ENCODE data around the gene CMTM6. TPM values are rescaled to one million over a fixed set of nuclear protein-coding genes. Genes with fewer than 3 reads are reported as not detected.

The CMTM6 gene
- total and polyA plus RNA-seq, 10 of the 15 experiments (the other 5 are each of a cell fraction or from before 2014, with no cell fraction given) = 27.1 to 97.3 (median 61.4) TPM

DNA sequence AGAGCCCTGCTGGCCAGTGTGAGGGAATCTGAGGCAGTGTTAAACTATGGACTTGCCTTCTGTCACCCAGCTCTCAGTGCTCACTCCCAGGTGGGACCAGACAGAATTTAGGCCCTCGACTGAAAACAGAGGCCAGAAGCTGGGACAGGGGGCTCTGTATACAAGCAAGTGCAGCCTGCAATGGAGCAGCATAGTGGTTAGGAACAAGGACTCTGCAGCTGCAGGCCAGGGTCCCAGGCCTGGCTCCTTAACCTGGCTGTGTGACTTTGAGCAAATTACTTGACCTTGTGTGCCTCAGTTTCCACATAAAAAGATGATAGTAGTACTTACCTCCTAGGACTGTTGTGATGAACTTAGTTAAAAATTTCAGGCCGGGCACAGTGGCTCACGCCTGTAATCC lies 71.2 kb downstream of the CMTM6 start (continued):
- TF ChIP-seq, protein P1, sequence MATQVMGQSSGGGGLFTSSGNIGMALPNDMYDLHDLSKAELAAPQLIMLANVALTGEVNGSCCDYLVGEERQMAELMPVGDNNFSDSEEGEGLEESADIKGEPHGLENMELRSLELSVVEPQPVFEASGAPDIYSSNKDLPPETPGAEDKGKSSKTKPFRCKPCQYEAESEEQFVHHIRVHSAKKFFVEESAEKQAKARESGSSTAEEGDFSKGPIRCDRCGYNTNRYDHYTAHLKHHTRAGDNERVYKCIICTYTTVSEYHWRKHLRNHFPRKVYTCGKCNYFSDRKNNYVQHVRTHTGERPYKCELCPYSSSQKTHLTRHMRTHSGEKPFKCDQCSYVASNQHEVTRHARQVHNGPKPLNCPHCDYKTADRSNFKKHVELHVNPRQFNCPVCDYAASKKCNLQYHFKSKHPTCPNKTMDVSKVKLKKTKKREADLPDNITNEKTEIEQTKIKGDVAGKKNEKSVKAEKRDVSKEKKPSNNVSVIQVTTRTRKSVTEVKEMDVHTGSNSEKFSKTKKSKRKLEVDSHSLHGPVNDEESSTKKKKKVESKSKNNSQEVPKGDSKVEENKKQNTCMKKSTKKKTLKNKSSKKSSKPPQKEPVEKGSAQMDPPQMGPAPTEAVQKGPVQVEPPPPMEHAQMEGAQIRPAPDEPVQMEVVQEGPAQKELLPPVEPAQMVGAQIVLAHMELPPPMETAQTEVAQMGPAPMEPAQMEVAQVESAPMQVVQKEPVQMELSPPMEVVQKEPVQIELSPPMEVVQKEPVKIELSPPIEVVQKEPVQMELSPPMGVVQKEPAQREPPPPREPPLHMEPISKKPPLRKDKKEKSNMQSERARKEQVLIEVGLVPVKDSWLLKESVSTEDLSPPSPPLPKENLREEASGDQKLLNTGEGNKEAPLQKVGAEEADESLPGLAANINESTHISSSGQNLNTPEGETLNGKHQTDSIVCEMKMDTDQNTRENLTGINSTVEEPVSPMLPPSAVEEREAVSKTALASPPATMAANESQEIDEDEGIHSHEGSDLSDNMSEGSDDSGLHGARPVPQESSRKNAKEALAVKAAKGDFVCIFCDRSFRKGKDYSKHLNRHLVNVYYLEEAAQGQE (IDR thresholded peaks at IDR 0.05; ENCODE audit: low read depth, low read length) = no peak
- TF ChIP-seq GABPA (IDR thresholded peaks at IDR 0.05; ENCODE audit: low read depth) (no peak), BHLHE40 (IDR thresholded peaks at IDR 0.05; ENCODE audit: borderline replicate concordance in 1 of 2, low read depth in 2 of 2, low read length in 1 of 2) (no peak), POLR2A (IDR thresholded peaks at IDR 0.05; ENCODE audit: low read depth, low read length) (no peak), CEBPB (IDR thresholded peaks at IDR 0.05; ENCODE audit: borderline replicate concordance in 1 of 2, low read depth in 2 of 2, low read length in 2 of 2) (no peak), EGR1 (IDR thresholded peaks at IDR 0.05; ENCODE audit: borderline replicate concordance in 1 of 2, low read depth in 2 of 2, low read length in 2 of 2) (no peak), EED (IDR thresholded peaks at IDR 0.05; ENCODE audit: low read depth) (no peak), FOXK2 (IDR thresholded peaks at IDR 0.05) (no peak), EP300 (IDR thresholded peaks at IDR 0.05; ENCODE audit: borderline replicate concordance in 1 of 2, control insufficient read depth in 1 of 2, low read depth in 2 of 2, low read length in 2 of 2) (no peak), BRCA1 (IDR thresholded peaks at IDR 0.05; ENCODE audit: low read depth, low read length) (no peak), HCFC1 (IDR thresholded peaks at IDR 0.05; ENCODE audit: low read length) (no peak), RBBP5 (conservative IDR thresholded peaks at IDR 0.05) (no peak)
- TF ChIP-seq, protein P2, sequence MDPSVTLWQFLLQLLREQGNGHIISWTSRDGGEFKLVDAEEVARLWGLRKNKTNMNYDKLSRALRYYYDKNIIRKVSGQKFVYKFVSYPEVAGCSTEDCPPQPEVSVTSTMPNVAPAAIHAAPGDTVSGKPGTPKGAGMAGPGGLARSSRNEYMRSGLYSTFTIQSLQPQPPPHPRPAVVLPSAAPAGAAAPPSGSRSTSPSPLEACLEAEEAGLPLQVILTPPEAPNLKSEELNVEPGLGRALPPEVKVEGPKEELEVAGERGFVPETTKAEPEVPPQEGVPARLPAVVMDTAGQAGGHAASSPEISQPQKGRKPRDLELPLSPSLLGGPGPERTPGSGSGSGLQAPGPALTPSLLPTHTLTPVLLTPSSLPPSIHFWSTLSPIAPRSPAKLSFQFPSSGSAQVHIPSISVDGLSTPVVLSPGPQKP (IDR thresholded peaks at IDR 0.05; ENCODE audit: low read depth, low read length) = no peak
- TF ChIP-seq, protein P3, sequence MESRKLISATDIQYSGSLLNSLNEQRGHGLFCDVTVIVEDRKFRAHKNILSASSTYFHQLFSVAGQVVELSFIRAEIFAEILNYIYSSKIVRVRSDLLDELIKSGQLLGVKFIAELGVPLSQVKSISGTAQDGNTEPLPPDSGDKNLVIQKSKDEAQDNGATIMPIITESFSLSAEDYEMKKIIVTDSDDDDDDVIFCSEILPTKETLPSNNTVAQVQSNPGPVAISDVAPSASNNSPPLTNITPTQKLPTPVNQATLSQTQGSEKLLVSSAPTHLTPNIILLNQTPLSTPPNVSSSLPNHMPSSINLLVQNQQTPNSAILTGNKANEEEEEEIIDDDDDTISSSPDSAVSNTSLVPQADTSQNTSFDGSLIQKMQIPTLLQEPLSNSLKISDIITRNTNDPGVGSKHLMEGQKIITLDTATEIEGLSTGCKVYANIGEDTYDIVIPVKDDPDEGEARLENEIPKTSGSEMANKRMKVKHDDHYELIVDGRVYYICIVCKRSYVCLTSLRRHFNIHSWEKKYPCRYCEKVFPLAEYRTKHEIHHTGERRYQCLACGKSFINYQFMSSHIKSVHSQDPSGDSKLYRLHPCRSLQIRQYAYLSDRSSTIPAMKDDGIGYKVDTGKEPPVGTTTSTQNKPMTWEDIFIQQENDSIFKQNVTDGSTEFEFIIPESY (IDR thresholded peaks at IDR 0.05) = no peak

Small RNA genes within 50 kb of the gene (microRNA-seq; reads per million reads assigned to microRNA genes)
- gene MIR548AY = not detected

Small RNA genes within 50 kb of the gene (small RNA-seq; reads per million reads assigned to genes)
- 0.27 reads per million for gene MIR548AY

Other genes with a start within 250 kb of the CMTM6 start
- gene CMTM7, start 111.0 kb downstream of the CMTM6 start, total RNA-seq (2014; rRNA removed) = 7.2 and 9.9 TPM in 2 replicates
- 8.6 and 9.7 TPM in 2 replicates for gene CMTM7, start 111.0 kb downstream of the CMTM6 start, total RNA-seq (2014; rRNA removed; fragmentation: Illumina TruSeq; extraction: Trizol)
- gene CMTM7, start 111.0 kb downstream of the CMTM6 start, total RNA-seq (2021) = 12.5 and 13.7 TPM in 2 replicates
- 23.2 and 30.5 TPM in 2 replicates for gene CMTM7, start 111.0 kb downstream of the CMTM6 start, polyA plus RNA-seq (2011; rRNA removed)
- 16.7 and 21.0 TPM in 2 replicates for gene CMTM7, start 111.0 kb downstream of the CMTM6 start, polyA plus RNA-seq (2014; fragmentation: Illumina TruSeq; extraction: Trizol)
- 10 to 100 TPM in 1 of 2 experiments, 1 to 10 TPM in 1; 3.7 to 12.0 TPM for gene CMTM7, start 111.0 kb downstream of the CMTM6 start, polyA plus RNA-seq (2014; fragmentation: Nextera tagmentation; extraction: Ambion mirVana)
- gene CMTM7, start 111.0 kb downstream of the CMTM6 start, polyA plus RNA-seq (2014; rRNA removed) = 15.4 and 15.6 TPM in 2 replicates
- gene CMTM7, start 111.0 kb downstream of the CMTM6 start, polyA plus RNA-seq (2016; fragmentation: Nextera tagmentation; extraction: Ambion mirVana) = 10 to 100 TPM; 29.5 to 36.4 TPM
- gene DYNC1LI1, start 68.0 kb upstream of the CMTM6 start, total RNA-seq (2014; rRNA removed) = 26.5 and 30.8 TPM in 2 replicates
- gene DYNC1LI1, start 68.0 kb upstream of the CMTM6 start, total RNA-seq (2014; rRNA removed; fragmentation: Illumina TruSeq; extraction: Trizol) = 34.4 and 36.5 TPM in 2 replicates
- 29.7 and 32.0 TPM in 2 replicates for gene DYNC1LI1, start 68.0 kb upstream of the CMTM6 start, total RNA-seq (2021)
- gene DYNC1LI1, start 68.0 kb upstream of the CMTM6 start, polyA plus RNA-seq (2011; rRNA removed) = 51.7 and 83.7 TPM in 2 replicates
- gene DYNC1LI1, start 68.0 kb upstream of the CMTM6 start, polyA plus RNA-seq (2014; fragmentation: Illumina TruSeq; extraction: Trizol) = 32.0 and 40.8 TPM in 2 replicates
- gene DYNC1LI1, start 68.0 kb upstream of the CMTM6 start, polyA plus RNA-seq (2014; fragmentation: Nextera tagmentation; extraction: Ambion mirVana) = 10 to 100 TPM; 11.5 to 17.0 TPM
- 28.1 and 30.1 TPM in 2 replicates for gene DYNC1LI1, start 68.0 kb upstream of the CMTM6 start, polyA plus RNA-seq (2014; rRNA removed)
- gene DYNC1LI1, start 68.0 kb upstream of the CMTM6 start, polyA plus RNA-seq (2016; fragmentation: Nextera tagmentation; extraction: Ambion mirVana) = 10 to 100 TPM; 36.8 to 37.6 TPM
- gene CNOT10, start 182.3 kb upstream of the CMTM6 start, total RNA-seq (2014; rRNA removed) = 42.0 and 45.3 TPM in 2 replicates
- gene CNOT10, start 182.3 kb upstream of the CMTM6 start, total RNA-seq (2014; rRNA removed; fragmentation: Illumina TruSeq; extraction: Trizol) = 41.9 and 42.0 TPM in 2 replicates
- gene CNOT10, start 182.3 kb upstream of the CMTM6 start, total RNA-seq (2021) = 45.7 and 47.5 TPM in 2 replicates
- gene CNOT10, start 182.3 kb upstream of the CMTM6 start, polyA plus RNA-seq (2011; rRNA removed) = 46.3 and 67.1 TPM in 2 replicates
- gene CNOT10, start 182.3 kb upstream of the CMTM6 start, polyA plus RNA-seq (2014; fragmentation: Illumina TruSeq; extraction: Trizol) = 44.2 and 57.8 TPM in 2 replicates
- 10 to 100 TPM; 18.2 to 34.6 TPM for gene CNOT10, start 182.3 kb upstream of the CMTM6 start, polyA plus RNA-seq (2014; fragmentation: Nextera tagmentation; extraction: Ambion mirVana)
- gene CNOT10, start 182.3 kb upstream of the CMTM6 start, polyA plus RNA-seq (2014; rRNA removed) = 41.3 and 47.8 TPM in 2 replicates
- gene CNOT10, start 182.3 kb upstream of the CMTM6 start, polyA plus RNA-seq (2016; fragmentation: Nextera tagmentation; extraction: Ambion mirVana) = 10 to 100 TPM; 50.0 to 51.9 TPM

All from GM12878 (cell line).